Transverse colon (tissue), 4 donors: Measurements from ENCODE around the gene TRAM2.

Source experiments
- CTCF ChIP-seq, 5 experiments: fragments of 200-600 bp in 3 of 5; fragments of 450-650 bp in 2 of 5; sonication (generic) in 3 of 5; IDR thresholded peaks; 1 replicate in 2 of 5; 2 replicates in 3 of 5; pipeline ENCODE4 v1.5.1; 2016 to 2017; ENCODE audit warnings: antibody characterized with exemption in 5 of 5, inconsistent platforms in 3 of 5, mild to moderate bottlenecking in 2 of 5, moderate library complexity in 1 of 5
- POLR2A ChIP-seq: fragments of 450-650 bp; IDR thresholded peaks from one replicate; pipeline ENCODE4 v1.6.1; 2016; ENCODE audit warnings: antibody characterized with exemption, mild to moderate bottlenecking, moderate library complexity
- POLR2AphosphoS5 ChIP-seq, 3 donors: sonication (generic); formaldehyde crosslinking; IDR thresholded peaks; one replicate each; pipeline ENCODE4 v1.6.1; 2016; ENCODE audit warnings: antibody characterized with exemption in 3 of 3

GRCh38 chr6:52505726-52506409 lies 71.0 kb downstream of the TRAM2 start:
- TF ChIP-seq CTCF (IDR thresholded peaks at IDR 0.05) (no peak), POLR2AphosphoS5 (IDR thresholded peaks at IDR 0.05) (no peak), POLR2A (no peak)
